Keratinocyte (primary cell): ENCODE measurements around the gene POLE2. TPM values are rescaled to one million over a fixed set of nuclear protein-coding genes. Genes with fewer than 3 reads are reported as not detected.

ENCODE experiments used
- DNase-seq: peaks from one replicate; pipeline ENCODE4 v3.0.0-alpha.2; 2011; ENCODE audit warnings: low read depth, missing footprints, low spot score
- FAIRE-seq: peaks from 2 replicates; lab custom pipeline; 2011; peaks lifted over from hg19 to GRCh38; lab: Jason Lieb, UNC
- H2AFZ ChIP-seq: 2 replicates; pipeline ENCODE4 v1.6.0; 2012; ENCODE audit warnings: low read length, control low read depth, inconsistent platforms; ENCODE audit not compliant: control insufficient read depth
- H3K27ac ChIP-seq: 2 replicates; pipeline ENCODE4 v1.5.1; 2011; ENCODE audit warnings: low read length; ENCODE audit not compliant: control insufficient read depth, insufficient read depth
- H3K27me3 ChIP-seq: 3 replicates; pipeline ENCODE4 v1.6.0; 2011; ENCODE audit warnings: low read length; ENCODE audit not compliant: control insufficient read depth, insufficient read depth; ENCODE audit errors: extremely low read depth
- H3K36me3 ChIP-seq, 2 experiments: 2 replicates in 1 of 2; 3 replicates in 1 of 2; pipeline ENCODE4 v1.5.1; 2011; ENCODE audit warnings: low read length in 2 of 2, mild to moderate bottlenecking in 1 of 2; ENCODE audit not compliant: control insufficient read depth in 2 of 2, insufficient read depth in 2 of 2; ENCODE audit errors: extremely low read depth in 1 of 2
- H3K4me1 ChIP-seq: 3 replicates; pipeline ENCODE4 v1.5.1; 2011; ENCODE audit warnings: low read length; ENCODE audit not compliant: control insufficient read depth, insufficient read depth; ENCODE audit errors: extremely low read depth
- H3K4me2 ChIP-seq: 3 replicates; pipeline ENCODE4 v1.6.0; 2011; ENCODE audit warnings: low read depth, low read length; ENCODE audit not compliant: control insufficient read depth, insufficient read depth; ENCODE audit errors: extremely low read depth
- H3K4me3 ChIP-seq, 3 experiments: fragments of 200-600 bp in 1 of 3; sonication (generic) in 1 of 3; 2 replicates in 2 of 3; 3 replicates in 1 of 3; pipeline ENCODE4 v1.5.1; 2011 to 2016; ENCODE audit warnings: low read length in 3 of 3, mild to moderate bottlenecking in 3 of 3, control low read depth in 2 of 3, inconsistent platforms in 1 of 3, low read depth in 1 of 3, mixed read lengths in 1 of 3, mixed run types in 1 of 3, moderate library complexity in 1 of 3; ENCODE audit not compliant: control insufficient read depth in 2 of 3, insufficient read depth in 2 of 3; ENCODE audit errors: extremely low read depth in 1 of 3
- H3K79me2 ChIP-seq: 2 replicates; pipeline ENCODE4 v1.6.0; 2012; ENCODE audit warnings: low read length; ENCODE audit not compliant: control insufficient read depth, insufficient read depth
- H3K9ac ChIP-seq: 3 replicates; pipeline ENCODE4 v1.6.0; 2011; ENCODE audit warnings: low read length; ENCODE audit not compliant: control insufficient read depth, insufficient read depth; ENCODE audit errors: extremely low read depth
- H3K9me1 ChIP-seq: 3 replicates; pipeline ENCODE4 v1.6.0; 2011; ENCODE audit warnings: low read length; ENCODE audit not compliant: control insufficient read depth, insufficient read depth; ENCODE audit errors: extremely low read depth
- H3K9me3 ChIP-seq: 2 replicates; pipeline ENCODE4 v1.5.1; 2012; ENCODE audit warnings: low read depth, low read length; ENCODE audit not compliant: control insufficient read depth
- H4K20me1 ChIP-seq: 3 replicates; pipeline ENCODE4 v1.6.0; 2011; ENCODE audit warnings: low read length; ENCODE audit not compliant: control insufficient read depth, insufficient read depth; ENCODE audit errors: extremely low read depth
- EZH2 ChIP-seq: IDR thresholded peaks from one replicate; pipeline ENCODE4 v1.6.1; 2012; ENCODE audit warnings: inconsistent platforms, mild to moderate bottlenecking, low read length, moderate library complexity
- dilution Hi-C: fragments of 300-500 bp; cut with MboI; formaldehyde crosslinking; loops from one replicate; pipeline ENCODE4 v1.7.0; 2020; ENCODE audit warnings: low sequenced_read_pairs; ENCODE audit not compliant: extremely low pct_ligation_motif_present
- polyA plus RNA-seq, 5 experiments: library from polyadenylated mRNA; depleted of rRNA in 3 of 5; stranded (reverse) in 3 of 5; stranded (forward) in 1 of 5; unstranded in 1 of 5; fragments of >200 nt; gene quantifications; 1 replicate in 1 of 5; 2 replicates in 3 of 5; 3 replicates in 1 of 5; pipeline versions ENCODE4 v1.2.1 to v1.2.3, GENCODE V29; 2011 to 2012; ENCODE audit warnings: missing spikeins in 2 of 5, low read depth in 1 of 5, low replicate concordance in 1 of 5
- TF ChIP-seq, protein P1 (sequence below), 3 experiments: IDR thresholded peaks in 1 of 3; conservative IDR thresholded peaks in 1 of 3; optimal IDR thresholded peaks in 1 of 3; 2 replicates in 2 of 3; 3 replicates in 1 of 3; pipeline versions ENCODE3 to v1.5.1; 2011; ENCODE audit warnings: low read length in 3 of 3, mild to moderate bottlenecking in 3 of 3, moderate library complexity in 2 of 3, control low read depth in 1 of 3, inconsistent platforms in 1 of 3; ENCODE audit not compliant: insufficient read depth in 2 of 3; ENCODE audit errors: extremely low read depth in 1 of 3

Gene POLE2
- polyA plus RNA-seq, 1 donor (not counting 4 experiments of a cell fraction or from before 2014, with no cell fraction given) = 14.1 TPM

- Histone ChIP-seq H3K27ac (no peak overlapping the region), H4K20me1 (no peaks in the 10 kb centered on the region), H3K4me2 (no peak overlapping the region), H3K4me1 (peaks cover 19% of the 10 kb centered on the region), H3K9me1 (no peaks in the 10 kb centered on the region), H3K9me3 (no peaks in the 10 kb centered on the region), H2AFZ (no peak overlapping the region), H3K27me3 (no peaks in the 10 kb centered on the region), H3K79me2 (peaks cover 16% of the 10 kb centered on the region), H3K36me3 (peaks cover 2 to 6% of the 10 kb centered on the region in 2 experiments), H3K9ac (no peak overlapping the region), H3K4me3 (no peak overlapping the region)
- TF ChIP-seq EZH2 = no peak
- TF ChIP-seq, protein P1, sequence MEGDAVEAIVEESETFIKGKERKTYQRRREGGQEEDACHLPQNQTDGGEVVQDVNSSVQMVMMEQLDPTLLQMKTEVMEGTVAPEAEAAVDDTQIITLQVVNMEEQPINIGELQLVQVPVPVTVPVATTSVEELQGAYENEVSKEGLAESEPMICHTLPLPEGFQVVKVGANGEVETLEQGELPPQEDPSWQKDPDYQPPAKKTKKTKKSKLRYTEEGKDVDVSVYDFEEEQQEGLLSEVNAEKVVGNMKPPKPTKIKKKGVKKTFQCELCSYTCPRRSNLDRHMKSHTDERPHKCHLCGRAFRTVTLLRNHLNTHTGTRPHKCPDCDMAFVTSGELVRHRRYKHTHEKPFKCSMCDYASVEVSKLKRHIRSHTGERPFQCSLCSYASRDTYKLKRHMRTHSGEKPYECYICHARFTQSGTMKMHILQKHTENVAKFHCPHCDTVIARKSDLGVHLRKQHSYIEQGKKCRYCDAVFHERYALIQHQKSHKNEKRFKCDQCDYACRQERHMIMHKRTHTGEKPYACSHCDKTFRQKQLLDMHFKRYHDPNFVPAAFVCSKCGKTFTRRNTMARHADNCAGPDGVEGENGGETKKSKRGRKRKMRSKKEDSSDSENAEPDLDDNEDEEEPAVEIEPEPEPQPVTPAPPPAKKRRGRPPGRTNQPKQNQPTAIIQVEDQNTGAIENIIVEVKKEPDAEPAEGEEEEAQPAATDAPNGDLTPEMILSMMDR (optimal IDR thresholded peaks at IDR 0.05 in 1 of 3, IDR thresholded peaks at IDR 0.05 in 1 of 3, conservative IDR thresholded peaks at IDR 0.05 in 1 of 3; ENCODE audit: extremely low read depth in 1 of 3, insufficient read depth in 2 of 3, low read length in 3 of 3) = no peak
- DNase-seq = no peak
- no peak for FAIRE-seq
- dilution Hi-C loops = no loop called here
Observed at GRCh38 chr14:49614196-49614595, 73.8 kb downstream of the POLE2 start.

- Histone ChIP-seq H3K4me1 (peaks cover 9% of the 10 kb centered on the region), H3K27ac (no peak overlapping the region), H2AFZ (no peak overlapping the region), H3K9ac (no peak overlapping the region), H3K36me3 (peaks cover 0 to 5% of the 10 kb centered on the region in 2 experiments), H3K4me3 (no peak overlapping the region), H3K79me2 (peaks cover under 1% of the 10 kb centered on the region), H3K9me1 (no peaks in the 10 kb centered on the region), H3K9me3 (no peaks in the 10 kb centered on the region), H3K4me2 (no peak overlapping the region), H4K20me1 (no peaks in the 10 kb centered on the region), H3K27me3 (no peaks in the 10 kb centered on the region)
- FAIRE-seq = no peak
- TF ChIP-seq, protein P1 (optimal IDR thresholded peaks at IDR 0.05 in 1 of 3, IDR thresholded peaks at IDR 0.05 in 1 of 3, conservative IDR thresholded peaks at IDR 0.05 in 1 of 3; ENCODE audit: extremely low read depth in 1 of 3, insufficient read depth in 2 of 3, low read length in 3 of 3) = no peak
- TF ChIP-seq EZH2 = no peak
- DNase-seq = no peak
- dilution Hi-C loops = no loop called here
Observed at GRCh38 chr14:49612671-49613070, 75.3 kb downstream of the POLE2 start.
